ENCODE results near the gene MLC1.
A peak's percentile ranks its signal among the peaks of the same experiment; 100 is the strongest.

Gene MLC1

DNA sequence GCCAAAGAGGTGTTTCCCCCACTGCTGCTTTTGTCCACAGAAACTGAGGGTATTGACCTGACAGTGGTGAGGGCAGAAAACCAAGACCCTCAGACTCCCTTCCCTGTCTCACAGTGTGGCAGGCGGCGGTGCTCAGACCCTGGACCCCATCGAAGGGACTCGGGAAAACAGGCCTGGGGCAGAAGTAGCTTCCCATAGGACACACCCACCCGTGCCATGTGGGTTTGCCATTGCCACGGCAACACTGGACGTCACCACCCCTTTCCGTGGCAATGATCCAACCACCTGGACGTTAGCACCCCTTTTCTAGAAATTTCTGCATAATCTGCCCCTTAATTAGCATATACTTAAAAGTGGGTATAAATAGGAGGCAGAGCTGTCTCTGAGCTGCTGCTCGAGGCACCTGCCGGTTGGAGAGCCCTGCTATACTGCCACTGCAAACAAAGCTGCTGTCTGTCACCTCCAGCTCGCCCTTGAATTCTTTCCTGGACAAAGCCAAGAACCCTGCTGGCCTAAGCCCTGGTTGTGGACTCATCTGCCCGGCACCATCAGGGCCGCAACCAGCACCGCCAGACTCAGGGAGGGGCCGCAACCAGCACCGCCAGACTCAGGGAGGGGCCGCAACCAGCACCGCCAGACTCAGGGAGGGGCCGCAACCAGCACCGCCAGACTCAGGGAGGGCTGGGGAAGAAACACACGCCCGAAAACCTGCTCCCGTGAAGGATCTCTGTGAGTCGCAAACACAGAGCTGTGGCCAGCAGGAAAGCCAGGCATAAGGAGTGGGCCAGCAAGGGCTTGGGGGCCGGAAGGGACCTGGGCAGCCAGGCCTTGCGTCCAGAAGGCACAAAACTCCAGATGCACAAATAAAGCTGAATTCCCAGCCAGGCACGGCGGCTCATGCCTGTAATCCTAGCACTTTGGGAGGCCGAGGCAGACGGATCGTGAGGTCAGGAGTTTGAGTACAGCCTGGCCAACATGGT, 10.4 kb downstream of the MLC1 start:
- peak; percentile 71 for DNase-seq

DNA sequence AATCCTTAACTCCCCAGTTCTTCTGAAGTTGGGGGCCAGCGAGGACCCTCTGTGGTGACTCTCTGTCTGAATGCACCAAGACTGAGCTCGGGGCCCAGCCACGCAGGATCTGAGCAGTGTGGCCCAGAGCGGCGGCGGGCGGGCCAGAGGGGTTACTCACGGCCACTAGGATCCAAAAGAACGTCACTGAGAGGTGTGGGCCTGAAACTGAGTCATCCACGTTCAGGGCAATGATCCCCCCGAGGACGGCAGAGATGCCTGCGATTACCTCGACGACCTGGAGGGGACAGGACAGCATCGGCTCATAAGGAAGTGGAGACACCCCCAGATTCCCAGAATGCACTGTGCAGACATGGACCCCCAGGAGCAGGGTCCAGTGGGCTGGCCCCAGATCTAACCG, 11.2 kb downstream of the MLC1 start:
- no peak for DNase-seq

DNA sequence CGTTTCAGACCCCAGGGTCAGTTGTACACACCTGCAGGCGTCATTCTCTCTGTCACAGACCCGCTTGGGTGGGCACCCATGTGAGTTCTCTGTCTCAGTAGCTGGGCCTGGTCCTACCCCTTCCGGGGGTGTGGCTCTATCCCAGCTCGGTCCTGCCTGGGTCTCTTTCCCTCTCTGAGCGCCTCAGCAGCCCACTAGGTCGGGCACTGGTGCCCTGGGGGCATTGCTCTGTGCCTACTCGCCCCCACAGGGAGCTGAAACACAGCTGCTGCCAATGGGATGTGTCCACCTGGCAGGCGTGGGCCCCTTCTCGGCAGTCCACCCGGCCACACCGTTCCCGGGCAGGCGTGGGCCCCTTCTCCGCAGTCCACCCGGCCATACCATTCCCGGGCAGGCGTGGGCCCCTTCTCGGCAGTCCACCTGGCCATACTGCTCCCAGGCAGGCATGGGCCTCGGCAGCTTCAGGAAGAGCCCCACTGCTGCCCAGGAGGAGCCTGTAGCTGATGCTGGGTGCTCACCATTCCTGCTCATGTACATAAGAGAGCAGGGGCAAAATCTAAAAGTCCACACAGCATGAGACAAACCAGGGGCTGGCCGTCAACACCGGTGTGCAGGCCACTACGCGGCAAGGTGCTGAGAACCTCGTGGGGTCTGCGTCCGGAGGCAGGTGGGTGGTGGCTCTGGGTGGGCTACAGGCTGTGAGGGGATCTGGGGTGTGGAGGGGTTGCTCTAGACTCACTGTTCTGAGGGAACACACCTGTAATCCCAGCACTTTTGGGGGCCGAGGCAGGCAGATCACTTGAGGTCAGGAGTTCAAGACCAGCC, 12.3 kb downstream of the MLC1 start:
- no peak for DNase-seq

DNA sequence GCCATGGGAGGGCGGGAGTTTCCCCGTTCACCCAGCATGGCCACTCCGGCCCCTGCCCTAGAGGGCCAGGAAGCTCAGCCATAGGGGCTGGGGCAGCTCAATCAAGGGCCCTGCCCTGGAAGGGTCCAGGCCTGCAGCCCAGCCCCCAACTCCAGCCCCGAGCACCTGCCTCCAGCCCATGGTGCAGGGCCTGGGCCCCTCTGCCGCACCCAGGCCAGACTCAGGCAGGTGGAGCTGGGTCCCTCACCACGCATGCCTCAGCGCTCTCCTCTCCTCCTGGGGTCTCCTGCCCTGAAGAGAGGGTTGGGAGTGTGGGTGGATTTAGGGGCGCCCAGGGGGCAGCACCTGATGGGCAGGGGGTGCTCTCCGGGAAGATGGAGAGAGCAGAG, 13.1 kb downstream of the MLC1 start:
- no peak for DNase-seq

DNA sequence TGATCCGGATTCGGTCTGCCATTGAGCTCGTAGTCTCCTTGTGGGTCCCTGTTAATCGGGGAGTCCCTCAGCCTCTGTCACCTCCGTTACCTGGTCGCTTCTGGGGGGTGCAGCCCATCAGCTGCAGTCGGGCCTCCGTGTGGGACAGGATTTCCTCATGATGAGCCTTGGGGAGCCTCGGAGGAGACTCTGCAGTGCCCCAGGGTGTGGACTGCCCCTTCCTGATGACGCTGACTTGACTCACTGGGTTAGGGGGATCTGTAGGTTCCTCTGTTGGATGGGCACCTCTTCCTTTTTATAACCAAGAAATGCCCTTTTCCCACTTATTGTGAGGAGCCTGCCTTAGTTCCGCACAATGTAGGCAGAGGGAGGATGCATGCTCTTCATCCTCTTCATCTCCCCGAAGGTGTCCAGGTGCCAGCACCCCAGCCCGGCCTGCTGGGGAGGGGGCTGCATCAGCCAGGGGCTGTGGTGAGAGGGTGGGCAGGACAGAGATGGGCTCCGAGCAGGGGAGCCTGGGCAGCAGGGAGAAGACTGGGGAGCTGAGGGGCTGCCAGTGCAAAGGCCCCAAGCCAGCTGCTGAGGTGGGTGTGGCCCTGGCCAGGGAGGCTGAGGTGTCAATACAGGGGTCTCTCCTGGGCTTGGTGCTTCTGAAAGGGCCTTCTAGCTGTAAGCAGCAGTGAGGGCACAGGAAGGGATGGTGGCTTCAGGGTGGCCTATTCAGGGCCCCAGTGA, 13.6 kb downstream of the MLC1 start:
- DNase-seq, result no peak

DNA sequence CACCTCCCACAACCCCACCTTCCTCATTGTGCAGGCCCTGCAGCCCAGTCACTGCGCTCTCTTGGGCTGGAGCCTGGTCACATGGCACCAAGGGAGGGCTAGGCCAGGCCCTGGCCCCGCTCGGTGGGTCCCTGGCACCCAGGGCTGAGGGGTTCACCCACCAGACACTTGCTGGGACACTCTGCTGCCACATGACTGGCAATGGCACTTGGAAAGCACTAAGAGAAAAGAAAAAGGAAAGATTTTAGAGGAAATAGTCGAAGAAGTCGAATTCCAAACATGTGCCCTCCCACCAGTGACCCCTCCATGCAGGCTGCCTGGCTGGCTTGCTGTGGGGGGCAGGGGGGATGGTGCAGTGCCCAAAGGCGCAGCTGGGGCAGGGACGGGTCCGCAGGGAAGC, 14.9 kb downstream of the MLC1 start:
- DNase-seq, result no peak

DNA sequence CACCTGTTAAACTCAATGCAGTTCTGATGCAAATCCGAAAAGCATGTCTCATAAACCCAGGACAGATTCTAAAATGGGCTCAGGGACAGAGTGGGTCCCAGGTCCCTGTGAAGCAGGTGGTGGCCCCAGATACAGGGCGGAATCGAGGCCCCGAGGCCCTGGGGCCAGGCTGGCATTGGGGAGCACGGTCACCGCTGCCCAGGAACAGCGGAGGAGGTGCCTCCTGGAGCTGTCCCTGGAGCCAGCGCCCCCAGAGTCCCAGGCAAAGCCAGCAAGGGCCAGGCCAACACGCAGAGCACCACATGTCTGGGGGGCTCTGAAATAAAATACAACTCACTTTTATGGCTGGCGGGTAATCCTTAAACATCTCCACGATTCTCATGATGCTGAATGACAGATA, 17.1 kb downstream of the MLC1 start:
- DNase-seq, result no peak

DNA sequence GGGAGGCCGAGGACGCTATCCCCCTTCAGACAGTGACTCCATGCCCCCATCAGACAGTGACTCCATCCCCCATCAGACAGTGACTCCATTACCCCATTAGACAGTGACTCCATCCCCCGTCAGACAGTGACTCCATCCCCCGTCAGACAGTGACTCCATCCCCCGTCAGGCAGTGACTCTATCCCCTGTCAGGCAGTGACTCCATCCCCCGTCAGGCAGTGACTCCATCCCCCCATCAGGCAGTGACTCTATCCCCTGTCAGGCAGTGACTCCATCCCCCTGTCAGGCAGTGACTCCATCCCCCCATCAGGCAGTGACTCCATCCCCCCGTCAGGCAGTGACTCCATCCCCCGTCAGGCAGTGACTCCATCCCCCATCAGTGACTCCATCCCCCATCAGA, 18.0 kb downstream of the MLC1 start:
- DNase-seq, result no peak

DNA sequence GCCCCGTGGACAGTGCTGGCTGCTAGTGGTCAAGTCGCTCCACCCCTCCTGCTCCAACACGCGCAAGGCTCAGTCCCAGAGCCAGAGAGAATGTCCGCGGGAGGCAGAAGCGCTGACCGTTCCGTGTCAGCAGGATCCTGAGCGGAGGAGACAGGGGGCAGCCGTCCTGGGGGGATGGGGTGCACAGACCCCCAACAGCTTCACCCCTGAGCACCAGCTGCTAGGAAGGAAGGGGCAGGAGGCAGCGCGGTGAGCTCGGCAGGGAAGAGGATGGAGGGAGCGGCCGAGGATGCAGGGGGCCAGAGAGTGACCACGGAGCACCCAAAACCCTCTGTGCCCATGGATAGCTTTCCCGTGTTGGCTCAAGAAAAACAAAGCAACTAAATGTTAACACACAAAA, 20.8 kb downstream of the MLC1 start:
- DNase-seq, result no peak

DNA sequence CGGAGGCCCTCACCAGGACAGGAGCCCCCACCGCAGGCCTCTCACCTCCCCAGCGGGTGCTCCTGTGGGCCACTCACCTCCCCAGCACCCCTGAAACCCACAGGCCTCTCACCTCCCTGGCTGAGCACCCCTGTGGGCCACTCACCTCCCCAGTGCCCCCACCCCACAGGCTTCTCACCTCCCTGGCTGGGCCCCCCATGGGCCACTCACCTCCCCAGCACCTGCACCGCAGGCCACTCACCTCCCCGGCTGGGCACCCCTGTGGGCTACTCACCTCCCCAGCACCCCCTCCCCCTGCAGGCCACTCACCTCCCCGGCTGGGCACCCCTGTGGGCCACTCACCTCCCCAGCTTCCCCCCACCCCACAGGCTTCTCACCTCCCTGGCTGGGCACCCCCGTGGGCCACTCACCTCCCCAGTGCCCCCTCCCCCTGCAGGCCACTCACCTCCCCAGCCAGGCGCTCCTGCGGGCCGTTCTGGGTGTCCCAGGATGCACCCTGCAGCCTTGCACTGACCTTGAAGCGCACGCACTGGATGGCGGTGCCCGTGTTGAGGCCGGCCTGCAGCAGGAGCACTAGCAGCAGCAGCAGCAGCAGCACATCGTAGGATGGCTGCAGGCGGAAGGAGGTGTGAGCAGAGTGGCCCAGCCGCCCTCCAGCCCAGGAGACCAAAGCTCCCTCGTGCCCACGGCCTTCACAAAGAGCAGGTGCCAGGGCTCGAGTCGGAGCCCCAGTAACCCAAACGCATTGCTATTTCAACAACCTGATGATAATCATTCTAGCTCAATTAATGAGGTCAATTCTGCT, 21.4 kb downstream of the MLC1 start:
- no peak for DNase-seq

DNA sequence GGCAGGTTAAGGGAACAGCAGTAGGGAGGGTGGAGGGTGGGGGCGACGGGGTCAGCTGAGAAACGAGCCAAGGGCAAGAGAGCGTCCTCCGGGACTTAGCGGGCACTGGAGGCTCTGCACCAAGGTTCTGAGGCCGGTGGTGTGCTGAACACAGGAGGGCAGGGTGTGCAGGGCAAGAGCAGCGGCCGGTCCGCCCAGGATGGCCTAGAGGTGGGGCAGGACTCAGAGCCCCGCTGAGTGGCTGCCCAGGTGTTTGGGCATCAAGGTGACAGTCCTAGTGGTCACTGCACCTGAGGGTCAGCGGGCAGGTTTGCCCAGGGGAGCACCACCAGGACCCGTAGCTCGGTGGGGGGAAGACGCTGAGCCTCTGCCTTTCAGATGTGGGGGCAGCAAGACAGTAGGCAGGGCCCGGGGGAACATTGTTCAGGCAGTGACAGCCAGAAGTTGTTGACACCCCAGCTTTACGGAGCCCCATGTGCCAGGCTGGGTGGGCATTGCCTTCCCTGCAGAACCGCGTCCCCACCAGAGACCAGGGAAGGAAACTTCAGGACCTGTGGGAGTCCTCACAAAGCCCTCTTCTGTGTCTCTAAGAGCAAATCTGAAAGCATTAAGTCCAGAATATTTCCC, 22.6 kb downstream of the MLC1 start:
- DNase-seq, result no peak

DNA sequence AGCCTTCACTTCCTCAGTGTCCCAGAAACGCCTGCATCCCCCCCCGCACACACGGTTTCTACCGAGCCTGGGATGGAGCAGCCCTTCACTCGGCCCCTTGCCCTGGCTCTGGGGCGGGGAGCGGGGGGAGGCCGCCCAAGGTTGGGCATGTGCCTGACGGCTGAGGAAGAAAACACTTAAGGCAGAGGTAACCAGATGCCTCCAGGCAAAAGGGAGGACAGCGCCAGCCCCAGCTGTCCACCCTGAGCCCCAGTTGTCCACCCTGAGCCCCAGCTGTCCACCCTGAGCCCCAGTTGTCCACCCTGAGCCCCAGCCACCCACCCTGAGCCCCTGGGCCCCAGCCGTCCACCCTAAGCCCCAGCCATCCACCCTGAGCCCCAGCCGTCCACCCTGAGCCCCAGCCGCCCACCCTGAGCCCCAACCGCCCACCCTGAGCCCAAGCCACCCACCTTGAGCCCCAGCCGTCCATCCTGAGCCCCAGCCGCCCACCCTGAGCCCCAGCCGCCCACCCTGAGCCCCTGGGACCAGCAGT, 23.3 kb downstream of the MLC1 start:
- no peak for DNase-seq

DNA sequence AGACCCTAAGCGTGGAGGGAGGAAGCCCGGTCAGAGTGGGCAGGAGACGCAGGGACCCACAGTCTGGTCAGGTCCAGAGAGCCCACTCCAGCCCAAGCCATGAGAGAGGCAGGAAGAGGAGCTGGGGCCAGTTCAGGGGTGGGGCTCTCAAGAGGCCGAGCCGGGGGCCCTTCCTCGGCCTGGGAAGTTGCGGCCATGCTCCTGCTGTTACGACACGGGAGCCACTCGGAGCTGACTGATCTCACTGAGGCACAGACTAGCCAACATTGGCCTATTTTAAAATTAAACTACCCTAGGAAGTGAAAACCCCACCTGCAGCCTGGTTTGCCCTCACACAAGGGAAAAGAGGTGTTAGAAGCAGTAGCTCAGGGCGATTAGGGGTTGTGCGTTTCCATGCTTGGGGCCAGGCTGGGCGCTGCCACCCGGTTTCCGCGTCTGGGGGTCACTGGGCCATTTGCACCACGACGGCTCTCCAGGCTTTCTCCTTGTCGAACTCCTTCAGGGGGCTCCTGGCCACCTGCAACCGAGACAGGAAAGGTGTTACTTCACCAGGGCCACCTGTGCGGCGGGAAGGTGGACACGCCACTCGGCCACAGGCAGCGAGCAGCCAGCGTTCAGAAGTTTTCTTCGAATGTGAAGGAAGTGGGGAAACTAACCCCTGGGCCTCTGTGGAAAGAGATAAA, 23.9 kb downstream of the MLC1 start:
- DNase-seq, result no peak

DNA sequence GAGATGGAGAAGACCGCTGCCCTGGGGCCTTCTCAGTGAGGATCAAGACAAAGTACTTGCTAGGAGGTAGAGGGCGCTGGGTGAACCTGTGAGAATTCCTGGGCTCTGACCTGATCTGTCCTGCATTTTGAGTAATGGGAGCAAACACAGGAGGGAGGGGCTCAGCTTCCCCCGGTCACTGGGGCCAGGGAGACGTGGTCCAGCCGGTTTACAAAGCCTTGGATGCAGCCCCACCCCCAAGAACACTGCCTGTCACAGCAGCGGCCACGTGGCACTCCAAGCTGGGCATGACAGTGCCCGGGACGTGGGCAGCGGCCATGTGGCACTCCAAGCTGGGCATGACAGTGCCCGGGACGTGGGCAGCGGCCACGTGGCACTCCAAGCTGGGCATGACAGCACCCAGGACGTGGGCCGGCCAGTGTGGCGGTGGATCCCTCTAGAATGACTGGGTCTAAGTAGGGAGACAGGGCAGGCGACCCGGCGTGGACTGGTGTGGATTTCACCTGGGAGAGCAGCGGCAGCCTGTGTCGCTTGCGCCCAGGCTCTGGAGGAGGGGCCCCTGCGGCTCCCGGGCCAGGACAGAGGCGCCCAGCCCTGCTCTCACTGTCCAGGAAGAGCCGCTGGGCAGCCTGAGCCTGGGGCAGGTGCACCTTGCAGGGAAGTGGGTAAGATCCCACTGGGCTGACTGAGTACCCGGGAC, 24.6 kb downstream of the MLC1 start:
- DNase-seq, result no peak

DNA sequence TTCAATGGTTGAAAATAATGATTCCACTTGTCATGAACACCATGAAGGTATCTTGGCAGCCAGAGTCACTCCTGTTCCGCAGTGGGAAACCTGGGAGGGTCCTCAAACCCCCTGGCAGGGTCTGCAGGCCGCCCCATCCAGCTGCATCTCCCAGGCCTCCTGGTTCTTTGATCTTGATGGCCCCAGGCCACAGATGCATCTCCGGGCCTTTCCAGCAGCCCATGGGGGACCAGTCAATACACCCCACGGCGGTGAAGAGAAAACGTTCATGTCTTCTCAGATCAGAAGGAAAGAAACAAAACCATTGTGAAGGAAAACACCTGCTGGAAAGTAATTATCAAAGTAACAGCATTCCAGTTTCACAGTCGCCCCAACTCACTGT, 25.4 kb downstream of the MLC1 start:
- no peak for DNase-seq

DNA sequence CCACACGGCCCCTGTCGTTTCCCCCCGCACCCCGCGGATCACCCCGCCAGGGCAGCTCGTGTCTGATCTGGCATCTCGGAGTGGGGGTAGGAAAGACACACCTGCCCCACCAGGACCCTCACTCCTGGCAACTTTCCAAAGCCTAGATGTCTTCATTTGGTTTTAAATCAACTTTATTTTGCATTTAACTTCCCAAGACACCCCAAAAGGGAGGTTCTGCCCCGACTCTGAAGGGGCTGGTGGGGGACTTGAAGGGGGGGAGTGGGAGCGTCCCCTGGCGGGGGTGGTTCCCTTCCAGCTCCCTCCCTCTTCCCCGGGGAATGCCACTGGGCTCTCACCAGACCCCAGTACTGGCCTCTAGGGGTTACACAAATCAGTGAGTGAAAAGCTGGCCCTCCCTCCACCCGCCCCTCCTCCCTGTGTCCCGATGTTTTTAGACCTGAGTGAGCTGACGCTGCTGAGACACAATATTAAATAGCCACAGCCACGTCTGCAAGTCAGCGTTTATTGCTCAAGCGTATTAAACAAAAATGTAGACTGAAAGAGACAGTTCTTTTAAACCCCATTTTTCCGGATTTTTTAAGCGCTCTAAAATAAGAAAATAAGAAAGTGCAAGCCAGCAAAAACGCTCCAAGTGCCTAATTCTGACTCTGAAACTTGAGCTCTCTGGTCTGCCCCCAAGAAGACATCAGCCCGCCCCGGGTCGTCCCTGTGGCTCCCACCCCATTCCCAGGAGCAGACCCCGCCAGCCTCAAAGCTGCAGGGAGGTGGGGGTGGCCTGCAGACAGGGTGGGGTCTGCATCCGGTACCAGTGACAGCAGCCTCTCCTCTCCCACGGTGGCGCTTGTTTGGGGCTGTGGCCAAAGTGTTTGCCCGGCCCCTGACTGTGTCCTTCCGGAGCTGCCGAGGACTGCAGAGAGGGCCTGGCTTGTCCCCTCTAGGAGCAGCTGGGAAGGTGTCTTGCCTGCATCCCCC, 26.0 kb downstream of the MLC1 start:
- no peak for DNase-seq

DNA sequence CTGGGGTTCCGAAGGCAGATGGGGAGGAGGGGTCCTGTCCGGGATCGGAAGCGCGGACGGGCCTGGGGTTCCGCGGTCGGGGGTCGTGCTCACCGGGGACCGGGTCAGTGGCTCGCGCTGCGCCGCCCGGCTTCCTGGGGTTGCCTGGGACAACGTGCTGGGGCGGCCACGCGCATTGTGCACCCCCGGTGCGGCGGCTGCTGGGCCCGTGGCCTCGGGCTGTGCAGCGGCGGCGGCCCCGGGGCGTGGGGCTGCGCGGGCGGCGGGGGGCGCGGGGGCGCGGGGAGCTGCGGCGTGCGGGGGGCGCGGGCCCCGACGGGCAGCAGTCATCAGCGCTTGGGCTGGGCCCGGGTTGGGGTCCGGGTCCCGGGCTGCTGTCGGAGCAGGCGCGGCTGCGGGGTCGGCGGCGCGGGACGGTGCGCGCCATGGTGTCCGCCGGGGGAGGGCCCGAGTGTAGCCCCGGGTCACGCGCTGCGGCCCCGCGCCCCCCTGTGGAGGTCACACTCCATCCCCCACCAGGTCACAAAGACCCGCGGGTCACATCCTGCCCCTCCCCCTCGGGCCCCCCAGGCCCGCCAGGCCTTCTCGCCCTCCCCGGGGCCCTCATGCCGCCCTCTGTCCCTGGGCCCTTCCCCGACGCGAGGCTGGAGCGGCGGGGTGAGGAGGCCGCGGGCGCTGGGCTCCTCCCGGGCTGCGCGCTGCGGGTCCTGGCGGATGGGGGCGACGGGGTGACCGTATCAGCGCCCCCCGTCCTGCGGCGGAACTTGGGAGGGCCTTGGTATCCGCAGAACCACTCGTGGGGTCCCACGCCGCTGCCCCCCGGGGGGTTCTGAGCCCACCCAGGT, 26.9 kb downstream of the MLC1 start, which contains the start of gene TTLL8:
TSS of gene TTLL8 (minus strand) at position 238 of the 845 bp plus-strand sequence.
- DNase-seq, result no peak
